CD14-positive monocyte (primary cell): Measurements from ENCODE around the gene PRKCA. TPM values are rescaled to one million over a fixed set of nuclear protein-coding genes. Genes with fewer than 3 reads are reported as not detected.

ENCODE experiments used
- DNase-seq, 3 donors: peaks; one replicate each; pipeline ENCODE4 v3.0.0-alpha.2; 2011 to 2022
- H2AFZ ChIP-seq: 2 replicates; pipeline ENCODE4 v1.6.0; 2012; ENCODE audit warnings: mild to moderate bottlenecking, low read depth, low read length, inconsistent platforms; ENCODE audit not compliant: insufficient read depth, poor library complexity, severe bottlenecking
- H3K27ac ChIP-seq, 2 donors: 1 replicate in 1 of 2; 2 replicates in 1 of 2; pipeline ENCODE4 v1.5.1; 2012 to 2013; ENCODE audit warnings: low read length in 2 of 2, control low read depth in 1 of 2, inconsistent platforms in 1 of 2, low read depth in 1 of 2, mild to moderate bottlenecking in 1 of 2
- H3K27me3 ChIP-seq, 2 donors: one replicate each; pipeline versions ENCODE4 v1.6.0 to v1.6.1; 2011 to 2013; ENCODE audit warnings: low read length in 2 of 2; ENCODE audit not compliant: control insufficient read depth in 2 of 2, insufficient read depth in 2 of 2
- H3K36me3 ChIP-seq, 2 donors: replicated peaks in 1 of 2; 1 replicate in 1 of 2; 2 replicates in 1 of 2; pipeline versions ENCODE4 v1.5.1 to v1.6.1; 2012 to 2013; ENCODE audit warnings: low read length in 2 of 2, control low read depth in 1 of 2, inconsistent platforms in 1 of 2, mild to moderate bottlenecking in 1 of 2; ENCODE audit not compliant: insufficient read depth in 2 of 2, control insufficient read depth in 1 of 2
- H3K4me1 ChIP-seq, 2 donors: 1 replicate in 1 of 2; 2 replicates in 1 of 2; pipeline versions ENCODE4 v1.5.1 to v1.6.1; 2012 to 2013; ENCODE audit warnings: low read length in 2 of 2, control low read depth in 1 of 2, inconsistent platforms in 1 of 2, mild to moderate bottlenecking in 1 of 2, moderate library complexity in 1 of 2; ENCODE audit not compliant: insufficient read depth in 2 of 2, control insufficient read depth in 1 of 2
- H3K4me2 ChIP-seq: replicated peaks from 2 replicates; pipeline ENCODE3; 2012; ENCODE audit warnings: low read length, moderate library complexity, mild to moderate bottlenecking; ENCODE audit not compliant: poor library complexity, severe bottlenecking; ENCODE audit errors: extremely low read depth
- H3K4me3 ChIP-seq, 3 experiments: fragments of 200-600 bp in 1 of 3; sonication (generic) in 1 of 3; replicated peaks in 1 of 3; 1 replicate in 2 of 3; 2 replicates in 1 of 3; pipeline ENCODE4 v1.5.1; 2011 to 2013; ENCODE audit warnings: low read length in 3 of 3, mild to moderate bottlenecking in 3 of 3, control low read depth in 2 of 3, low read depth in 2 of 3, inconsistent platforms in 1 of 3, moderate library complexity in 1 of 3
- H3K79me2 ChIP-seq: 2 replicates; pipeline ENCODE4 v1.6.0; 2012; ENCODE audit warnings: mild to moderate bottlenecking, control low read depth, inconsistent platforms, low read length, moderate library complexity; ENCODE audit not compliant: insufficient read depth
- H3K9ac ChIP-seq: 2 replicates; pipeline ENCODE4 v1.6.0; 2017; ENCODE audit warnings: low read length, mild to moderate bottlenecking; ENCODE audit not compliant: insufficient read depth, poor library complexity, severe bottlenecking
- H3K9me3 ChIP-seq, 2 donors: replicated peaks in 1 of 2; 1 replicate in 1 of 2; 2 replicates in 1 of 2; pipeline versions ENCODE4 v1.5.1 to v1.6.1; 2012 to 2013; ENCODE audit warnings: low read length in 2 of 2, control low read depth in 1 of 2; ENCODE audit not compliant: control insufficient read depth in 1 of 2, insufficient read depth in 1 of 2
- H4K20me1 ChIP-seq: 2 replicates; pipeline ENCODE4 v1.6.0; 2012; ENCODE audit warnings: mild to moderate bottlenecking, low read length, control low read depth, moderate library complexity; ENCODE audit not compliant: insufficient read depth
- H3K27ac Mint-ChIP-seq, 7 donors: one replicate each; pipeline ENCODE4 v1.8.0; 2020; ENCODE audit warnings: mild to moderate bottlenecking in 7 of 7, mixed read lengths in 7 of 7, moderate library complexity in 6 of 7, inconsistent platforms in 2 of 7
- H3K27me3 Mint-ChIP-seq, 3 donors: one replicate each; pipeline ENCODE4 v1.8.0; 2021 to 2022; ENCODE audit warnings: low read depth in 3 of 3, mild to moderate bottlenecking in 3 of 3, mixed read lengths in 3 of 3, moderate library complexity in 3 of 3, inconsistent platforms in 1 of 3
- H3K36me3 Mint-ChIP-seq, 2 donors: one replicate each; pipeline ENCODE4 v1.8.0; 2020; ENCODE audit warnings: mixed read lengths in 2 of 2, inconsistent platforms in 1 of 2, mild to moderate bottlenecking in 1 of 2
- H3K4me1 Mint-ChIP-seq: one replicate; pipeline ENCODE4 v1.8.0; 2020; ENCODE audit warnings: mild to moderate bottlenecking, mixed read lengths
- H3K4me3 Mint-ChIP-seq, 2 donors: one replicate each; pipeline ENCODE4 v1.8.0; 2020; ENCODE audit warnings: mild to moderate bottlenecking in 2 of 2, mixed read lengths in 2 of 2, moderate library complexity in 1 of 2
- H3K9me3 Mint-ChIP-seq, 7 donors: one replicate each; pipeline ENCODE4 v1.8.0; 2020 to 2022; ENCODE audit warnings: mixed read lengths in 7 of 7, mild to moderate bottlenecking in 6 of 7, moderate library complexity in 6 of 7, inconsistent platforms in 2 of 7
- CTCF ChIP-seq: fragments of 200-600 bp; IDR thresholded peaks from one replicate; pipeline ENCODE4 v1.8.0; 2022; ENCODE audit warnings: antibody characterized with exemption, mild to moderate bottlenecking
- WGBS: methylation state at CpG from one replicate; pipeline ENCODE4 v1.1.5; 2013; ENCODE audit warnings: missing lambda C conversion rate; ENCODE audit not compliant: insufficient coverage; 5-methylcytosine and 5-hydroxymethylcytosine counted together
- intact Hi-C, 2 donors: fragments of 100-400 bp; cut with micrococcal nuclease; formaldehyde crosslinking; loops; one replicate each; pipeline versions ENCODE4 v1.15.0 to v1.15.1; 2023
- polyA plus RNA-seq, 3 donors: library from polyadenylated mRNA; depleted of rRNA in 1 of 3; unstranded in 2 of 3; stranded (reverse) in 1 of 3; fragments of 300-500 nt in 2 of 3; fragments of >200 nt in 1 of 3; fragmentation: Illumina TruSeq in 2 of 3; gene quantifications; 1 replicate in 2 of 3; 2 replicates in 1 of 3; pipeline ENCODE4 v1.2.3, GENCODE V29; 2012 to 2021

The PRKCA gene
- polyA plus RNA-seq, 3 donors: 0.22 to 7.1 (median 0.30) TPM

- Mint-ChIP-seq H3K9me3 (peaks cover 0 to 3% (median 0%) of the 10 kb centered on the region in 7 donors), H3K36me3 (peaks cover under 1 to 3% of the 10 kb centered on the region in 2 donors), H3K27ac (peak overlapping the region in 1 of 7 donors; percentile 60), H3K4me3 (no peak overlapping the region), H3K4me1 (peaks cover 29% of the 10 kb centered on the region), H3K27me3 (peaks cover 0 to 7% (median under 1%) of the 10 kb centered on the region in 3 donors)
- Histone ChIP-seq H2AFZ (no peak overlapping the region), H3K4me1 (peaks cover 12 to 14% of the 10 kb centered on the region in 2 donors), H3K9me3 (no peaks in the 10 kb centered on the region), H3K27me3 (no peaks in the 10 kb centered on the region), H3K4me3 (no peak overlapping the region), H3K36me3 (no peaks in the 10 kb centered on the region), H3K9ac (no peak overlapping the region), H3K27ac (no peak overlapping the region), H3K4me2 (no peak overlapping the region), H4K20me1 (peaks cover 5% of the 10 kb centered on the region), H3K79me2 (peaks cover 20% of the 10 kb centered on the region)
- intact Hi-C loops: no loop called here
- 78% methylated on average over 5 of the region's 12 CpGs for WGBS
- DNase-seq: no peak
- no peak for TF ChIP-seq CTCF
Measured at GRCh38 chr17:66406701-66407644, 104.6 kb downstream of the PRKCA start.

- H3K79me2 ChIP-seq: peaks cover 24% of the 10 kb centered on the region
- H3K9ac ChIP-seq: no peak overlapping the region
- Mint-ChIP-seq H3K4me1 (peaks cover 26% of the 10 kb centered on the region), H3K36me3 (peaks cover 2 to 3% of the 10 kb centered on the region in 2 donors), H3K4me3 (no peak overlapping the region), H3K27ac (no peak overlapping the region), H3K27me3 (peaks cover 0 to 7% (median 0%) of the 10 kb centered on the region in 3 donors), H3K9me3 (peaks cover 0 to 3% (median 0%) of the 10 kb centered on the region in 7 donors)
- H3K9me3 ChIP-seq: no peaks in the 10 kb centered on the region
- WGBS: no CpG with 5 or more reads among the region's 4 CpGs
- peaks cover 12 to 14% of the 10 kb centered on the region in 2 donors for H3K4me1 ChIP-seq
- TF ChIP-seq CTCF: no peak
- H4K20me1 ChIP-seq: peaks cover 5% of the 10 kb centered on the region
- H3K27ac ChIP-seq: no peak overlapping the region
- H3K27me3 ChIP-seq: no peaks in the 10 kb centered on the region
- intact Hi-C loops: no loop called here
- no peak for DNase-seq
- no peak overlapping the region for H3K4me2 ChIP-seq
- H3K4me3 ChIP-seq: no peak overlapping the region
- no peaks in the 10 kb centered on the region for H3K36me3 ChIP-seq
- H2AFZ ChIP-seq: no peak overlapping the region
Measured at GRCh38 chr17:66407864-66408263, 105.5 kb downstream of the PRKCA start.
